Measurements from ENCODE around the gene SMLR1.

Gene SMLR1

GRCh38 chr6:130827247-130828149, at the start of gene SMLR1:
SMLR1 (plus strand) TSS chr6:130827406; CDS start chr6:130827414, 8 bp downstream.
- TF ChIP-seq Cebpa-rat (IDR thresholded peaks at IDR 0.05), result no peak
- no peak within 1 kb of the TSS for H3K4me2 ChIP-seq
- H3K36me3 ChIP-seq, result no peaks in the 10 kb centered on the region
- no peaks in the 10 kb centered on the region for H4K20me1 ChIP-seq
- no peaks in the 10 kb centered on the region for H3K9me3 ChIP-seq
- H3K4me3 ChIP-seq, result no peak within 1 kb of the TSS
- no peaks in the 10 kb centered on the region for H3K27me3 ChIP-seq
- no peak within 1 kb of the TSS for H3K9ac ChIP-seq
- H3K27ac ChIP-seq, result no peak within 1 kb of the TSS
- H3K4me1 ChIP-seq, result 0 out of 2 replicates have a peak, but pooled peaks cover 10% of the 10 kb centered on the region

- peak overlapping the region; percentile 12; the same call in 1 of the 2 replicates for H3K4me2 ChIP-seq
- no peaks in the 10 kb centered on the region for H3K36me3 ChIP-seq
- no peaks in the 10 kb centered on the region for H3K9me3 ChIP-seq
- no peak for TF ChIP-seq Cebpa-rat (IDR thresholded peaks at IDR 0.05)
- H3K9ac ChIP-seq, result no peak overlapping the region
- no peak overlapping the region for H3K27ac ChIP-seq
- no peaks in the 10 kb centered on the region for H4K20me1 ChIP-seq
- no peaks in the 10 kb centered on the region for H3K27me3 ChIP-seq
- H3K4me3 ChIP-seq, result no peak overlapping the region
- peaks cover 20% of the 10 kb centered on the region for H3K4me1 ChIP-seq
Observed at GRCh38 chr6:130778946-130779657, 48.1 kb upstream of the SMLR1 start.

GRCh38 chr6:130779658-130780033, 47.6 kb upstream of the SMLR1 start:
- no peak for TF ChIP-seq Cebpa-rat (IDR thresholded peaks at IDR 0.05)
- no peaks in the 10 kb centered on the region for H3K9me3 ChIP-seq
- peaks cover 20% of the 10 kb centered on the region for H3K4me1 ChIP-seq
- no peaks in the 10 kb centered on the region for H4K20me1 ChIP-seq
- no peak overlapping the region for H3K4me3 ChIP-seq
- no peaks in the 10 kb centered on the region for H3K27me3 ChIP-seq
- H3K4me2 ChIP-seq, result no peak overlapping the region
- H3K27ac ChIP-seq, result no peak overlapping the region
- H3K9ac ChIP-seq, result no peak overlapping the region
- H3K36me3 ChIP-seq, result no peaks in the 10 kb centered on the region

- H3K4me3 ChIP-seq, result no peak overlapping the region
Observed at GRCh38 chr6:130780122-130780521, 47.1 kb upstream of the SMLR1 start.

GRCh38 chr6:130781557-130781956, 45.6 kb upstream of the SMLR1 start:
- no peak overlapping the region for H3K4me2 ChIP-seq

More at GRCh38 chr6:130780122-130780521, 47.1 kb upstream of the SMLR1 start:
- H3K27me3 ChIP-seq, result no peaks in the 10 kb centered on the region
- H3K36me3 ChIP-seq, result no peaks in the 10 kb centered on the region
- no peak for TF ChIP-seq Cebpa-rat (IDR thresholded peaks at IDR 0.05)
- no peak overlapping the region for H3K9ac ChIP-seq
- H3K4me1 ChIP-seq, result peaks cover 20% of the 10 kb centered on the region
- no peak overlapping the region for H3K27ac ChIP-seq
- no peaks in the 10 kb centered on the region for H4K20me1 ChIP-seq
- H3K4me2 ChIP-seq, result no peak overlapping the region
- H3K9me3 ChIP-seq, result no peaks in the 10 kb centered on the region

GRCh38 chr6:130783416-130784107, 43.6 kb upstream of the SMLR1 start:
- no peaks in the 10 kb centered on the region for H3K27me3 ChIP-seq
- H3K4me3 ChIP-seq, result no peak overlapping the region
- H4K20me1 ChIP-seq, result no peaks in the 10 kb centered on the region
- H3K9ac ChIP-seq, result no peak overlapping the region
- no peak overlapping the region for H3K4me2 ChIP-seq
- H3K27ac ChIP-seq, result no peak overlapping the region
- no peaks in the 10 kb centered on the region for H3K36me3 ChIP-seq
- TF ChIP-seq Cebpa-rat (IDR thresholded peaks at IDR 0.05), result no peak
- H3K9me3 ChIP-seq, result no peaks in the 10 kb centered on the region
- H3K4me1 ChIP-seq, result peaks cover 10% of the 10 kb centered on the region; the same call in 1 of the 2 replicates

More at GRCh38 chr6:130781557-130781956, 45.6 kb upstream of the SMLR1 start:
- Histone ChIP-seq H3K9me3 (no peaks in the 10 kb centered on the region), H3K36me3 (no peaks in the 10 kb centered on the region), H3K27ac (no peak overlapping the region), H3K4me1 (peaks cover 16% of the 10 kb centered on the region), H3K4me3 (no peak overlapping the region), H3K9ac (no peak overlapping the region), H4K20me1 (no peaks in the 10 kb centered on the region), H3K27me3 (no peaks in the 10 kb centered on the region)
- TF ChIP-seq Cebpa-rat (IDR thresholded peaks at IDR 0.05), result no peak

- no peaks in the 10 kb centered on the region for H4K20me1 ChIP-seq
- no peak overlapping the region for H3K9ac ChIP-seq
- no peaks in the 10 kb centered on the region for H3K4me1 ChIP-seq
- no peak overlapping the region for H3K4me3 ChIP-seq
- no peaks in the 10 kb centered on the region for H3K27me3 ChIP-seq
- no peak overlapping the region for H3K4me2 ChIP-seq
- H3K27ac ChIP-seq, result no peak overlapping the region
- no peaks in the 10 kb centered on the region for H3K9me3 ChIP-seq
- no peak for TF ChIP-seq Cebpa-rat (IDR thresholded peaks at IDR 0.05)
- H3K36me3 ChIP-seq, result no peaks in the 10 kb centered on the region
Observed at GRCh38 chr6:130787726-130788500, 39.3 kb upstream of the SMLR1 start.

- no peak overlapping the region for H3K4me2 ChIP-seq
- no peaks in the 10 kb centered on the region for H3K36me3 ChIP-seq
- no peaks in the 10 kb centered on the region for H3K4me1 ChIP-seq
- no peak overlapping the region for H3K9ac ChIP-seq
- TF ChIP-seq Cebpa-rat (IDR thresholded peaks at IDR 0.05), result no peak
- H3K9me3 ChIP-seq, result no peaks in the 10 kb centered on the region
- no peaks in the 10 kb centered on the region for H4K20me1 ChIP-seq
- H3K4me3 ChIP-seq, result no peak overlapping the region
- H3K27ac ChIP-seq, result no peak overlapping the region
- no peaks in the 10 kb centered on the region for H3K27me3 ChIP-seq
Observed at GRCh38 chr6:130788954-130789353, 38.3 kb upstream of the SMLR1 start.
